ENCODE results near the gene CCDC110. TPM values are rescaled to one million over a fixed set of nuclear protein-coding genes. Genes with fewer than 3 reads are reported as not detected.

CCDC110 gene
- total RNA-seq, result 5.5 TPM

GRCh38 chr4:185471235-185472102 is at the start of gene CCDC110:
TSS of gene CCDC110 (minus strand) at chr4:185471733. CDS start at chr4:185471683, 50 bp downstream.

GRCh38 chr4:185425647-185426352 is 45.7 kb downstream of the CCDC110 start, which contains the start of gene UFSP2:
TSS of gene UFSP2 (minus strand) at chr4:185425964. CDS start at chr4:185425868, 96 bp downstream.

GRCh38 chr4:185396724-185397385 is 74.7 kb downstream of the CCDC110 start, which contains the start of gene ANKRD37:
TSS of gene ANKRD37 (plus strand) at chr4:185396841. CDS start at chr4:185396924, 83 bp downstream.

GRCh38 chr4:185395238-185395955 is 76.1 kb downstream of the CCDC110 start, which contains the start of gene LRP2BP:
TSS of gene LRP2BP (minus strand) at chr4:185395924. CDS start at chr4:185378186, 17,738 bp downstream.

Small RNA genes within 50 kb of the gene (small RNA-seq; reads per million reads assigned to genes)
- not detected for gene RF00019

Other genes with a start within 250 kb of the CCDC110 start
- 9.0 TPM for gene LRP2BP, start 75.8 kb downstream of the CCDC110 start, total RNA-seq
- 12.2 TPM for gene ANKRD37, start 74.9 kb downstream of the CCDC110 start, total RNA-seq
- gene UFSP2, start 45.8 kb downstream of the CCDC110 start, total RNA-seq, result 52.1 TPM
- 49.8 TPM for gene PDLIM3, start 63.8 kb upstream of the CCDC110 start, total RNA-seq